ENCODE results near the gene OR4D1.

Gene OR4D1

DNA sequence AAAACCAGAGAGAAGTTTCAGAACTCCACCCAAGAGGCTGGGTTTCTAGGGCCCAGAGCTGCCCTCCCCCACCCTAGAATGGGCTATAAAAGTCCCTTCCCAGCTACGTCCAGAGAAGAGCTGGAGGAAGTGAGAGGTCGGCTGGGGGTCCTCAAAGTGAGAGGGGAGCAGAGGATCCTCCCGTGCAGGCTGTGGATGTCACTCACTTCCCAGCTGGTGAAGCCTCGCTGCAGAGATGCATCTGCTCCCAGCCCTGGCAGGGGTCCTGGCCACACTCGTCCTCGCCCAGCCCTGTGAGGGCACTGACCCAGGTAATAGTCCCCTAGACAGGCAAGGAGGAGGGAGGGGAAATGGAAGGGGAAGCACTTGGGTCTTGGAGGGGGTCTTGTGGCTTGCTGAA lies 44.4 kb downstream of the OR4D1 start, which contains the start of gene EPX:
Gene EPX (plus strand): TSS at position 115 of the 400 bp plus-strand sequence. CDS start 121 bp downstream, at position 236.
- in situ Hi-C loops (cut with MboI; ENCODE audit: low sequenced_read_pairs), result no loop called here

DNA sequence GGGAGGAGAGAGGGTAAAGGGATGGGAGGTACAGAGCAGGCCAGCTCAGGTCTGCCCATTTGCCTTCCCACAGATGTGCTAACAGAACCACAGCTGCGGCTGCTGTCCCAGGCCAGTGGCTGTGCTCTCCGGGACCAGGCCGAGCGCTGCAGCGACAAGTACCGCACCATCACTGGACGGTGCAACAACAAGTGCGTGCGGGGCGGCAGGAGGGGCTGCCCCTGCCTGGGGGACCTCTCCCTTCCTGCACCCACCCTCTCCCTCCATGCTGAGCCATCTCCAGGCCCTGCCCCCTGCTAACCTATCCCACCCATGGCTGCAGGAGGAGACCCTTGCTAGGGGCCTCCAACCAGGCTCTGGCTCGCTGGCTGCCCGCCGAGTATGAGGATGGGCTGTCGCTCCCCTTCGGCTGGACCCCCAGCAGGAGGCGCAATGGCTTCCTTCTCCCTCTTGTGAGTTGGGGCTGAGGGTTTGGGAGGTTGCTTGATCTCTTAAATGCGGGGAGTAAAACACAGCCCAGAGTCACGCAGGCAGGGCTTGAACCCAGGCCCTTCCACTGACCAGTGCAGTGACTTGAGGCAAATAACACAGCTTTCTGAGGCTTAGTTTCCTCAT lies 45.6 kb downstream of the OR4D1 start:
- in situ Hi-C loops (cut with MboI; ENCODE audit: low sequenced_read_pairs), result no loop called here

DNA sequence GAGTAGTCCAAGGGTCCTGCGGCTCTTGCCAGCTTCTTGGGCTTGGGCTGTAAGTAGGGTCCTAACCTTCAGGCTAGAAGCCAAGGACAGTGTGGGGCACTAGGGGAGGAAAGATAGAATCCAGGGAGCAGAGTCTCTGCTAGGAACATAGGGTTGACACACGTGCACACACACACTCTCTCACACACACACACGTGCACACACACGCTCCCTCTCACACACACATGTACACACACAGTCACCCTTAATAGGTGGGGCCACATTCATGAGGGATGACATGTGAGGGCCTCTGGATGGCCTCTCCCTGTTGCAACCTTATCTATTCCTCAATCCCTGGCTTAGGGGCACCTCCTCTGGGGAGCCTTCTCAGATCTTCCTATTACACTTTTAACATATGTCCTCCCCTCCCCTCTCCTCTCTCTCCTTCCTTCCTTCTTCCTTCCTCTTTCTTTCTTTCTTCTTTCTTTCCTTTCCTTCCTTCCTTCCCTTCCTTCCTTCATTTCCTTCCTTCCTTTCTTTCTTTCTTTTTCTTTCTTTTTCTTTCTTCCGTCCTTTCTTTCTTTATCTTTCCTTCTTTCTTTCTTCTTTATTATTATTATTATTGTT lies 47.4 kb downstream of the OR4D1 start:
- in situ Hi-C loops (cut with MboI; ENCODE audit: low sequenced_read_pairs), result no loop called here

DNA sequence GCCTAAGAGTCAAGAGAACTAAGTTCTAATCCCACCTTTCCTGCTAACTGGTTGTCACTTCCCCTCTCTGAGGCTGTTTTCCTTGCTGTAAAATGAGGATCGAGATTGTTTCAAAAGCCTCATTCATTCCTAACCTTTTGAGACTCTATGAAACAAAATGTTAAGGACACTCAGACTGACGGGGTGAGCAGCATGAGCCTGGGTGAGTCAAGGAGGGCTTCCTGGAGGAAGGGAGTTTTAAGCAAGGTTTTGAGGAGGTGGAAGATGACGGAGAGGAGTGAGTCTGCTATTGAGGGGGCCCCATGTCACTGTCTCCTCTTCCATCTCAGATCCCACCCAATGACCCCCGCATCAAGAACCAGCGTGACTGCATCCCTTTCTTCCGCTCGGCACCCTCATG lies 48.4 kb downstream of the OR4D1 start:
- in situ Hi-C loops (cut with MboI; ENCODE audit: low sequenced_read_pairs), result no loop called here

DNA sequence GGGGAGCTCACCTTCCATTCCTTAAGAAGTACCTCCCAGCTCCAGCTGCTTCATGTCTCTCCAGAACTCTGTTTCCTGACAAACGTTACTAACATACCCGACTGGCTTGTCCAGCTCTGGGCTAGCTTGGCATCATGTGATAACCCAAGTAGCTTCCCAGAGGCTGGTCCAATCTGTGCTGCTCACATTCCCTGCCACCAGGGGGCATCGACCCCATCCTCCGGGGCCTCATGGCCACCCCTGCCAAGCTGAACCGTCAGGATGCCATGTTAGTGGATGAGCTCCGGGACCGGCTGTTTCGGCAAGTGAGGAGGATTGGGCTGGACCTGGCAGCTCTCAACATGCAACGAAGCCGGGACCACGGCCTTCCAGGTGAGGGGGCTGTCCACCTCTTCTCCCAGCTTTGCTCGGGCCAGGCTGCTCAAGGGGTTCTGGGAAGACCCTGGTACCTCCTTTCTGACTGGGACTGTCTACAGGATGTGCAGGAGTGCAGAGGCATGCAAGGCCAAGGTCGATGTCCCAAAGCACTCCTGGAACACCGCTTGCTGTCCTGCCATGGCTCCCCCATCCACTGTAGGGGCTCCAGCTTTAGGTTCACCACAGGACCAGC lies 51.9 kb downstream of the OR4D1 start:
- in situ Hi-C loops (cut with MboI; ENCODE audit: low sequenced_read_pairs), result no loop called here

DNA sequence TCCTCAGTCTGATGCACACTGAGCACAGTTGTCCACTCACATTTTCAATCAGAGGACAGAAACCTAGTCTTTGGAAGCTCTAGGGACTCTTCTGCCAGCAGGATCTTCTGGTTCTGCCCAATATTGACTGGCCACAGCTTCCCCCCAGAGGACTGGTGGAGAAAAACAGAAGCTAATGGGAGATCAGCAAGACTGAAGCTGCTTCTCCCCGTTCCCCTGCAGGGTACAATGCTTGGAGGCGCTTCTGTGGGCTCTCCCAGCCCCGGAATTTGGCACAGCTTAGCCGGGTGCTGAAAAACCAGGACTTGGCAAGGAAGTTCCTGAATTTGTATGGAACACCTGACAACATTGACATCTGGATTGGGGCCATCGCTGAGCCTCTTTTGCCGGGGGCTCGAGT lies 54.7 kb downstream of the OR4D1 start:
- in situ Hi-C loops (cut with MboI; ENCODE audit: low sequenced_read_pairs), result no loop called here

DNA sequence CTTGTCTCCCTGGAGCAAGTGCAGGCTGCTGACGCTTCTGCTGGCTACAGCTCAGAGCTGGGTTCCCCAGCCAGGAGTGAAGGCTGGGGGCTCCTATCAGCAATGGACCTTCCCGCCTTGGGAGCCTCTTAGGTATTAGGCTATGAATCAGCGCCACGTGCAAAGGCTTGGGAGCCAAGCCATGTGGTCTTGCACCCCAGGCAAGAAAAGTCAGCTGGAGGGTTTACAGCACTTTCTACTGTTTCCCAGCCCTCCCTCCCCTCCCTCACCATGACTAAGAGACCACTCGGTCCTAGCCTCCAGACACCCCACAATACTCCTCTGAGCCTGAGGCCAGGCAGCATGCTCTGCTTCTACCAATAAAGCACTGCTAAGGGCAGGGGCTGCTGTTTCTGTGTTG lies 56.6 kb downstream of the OR4D1 start:
- in situ Hi-C loops (cut with MboI; ENCODE audit: low sequenced_read_pairs), result no loop called here

DNA sequence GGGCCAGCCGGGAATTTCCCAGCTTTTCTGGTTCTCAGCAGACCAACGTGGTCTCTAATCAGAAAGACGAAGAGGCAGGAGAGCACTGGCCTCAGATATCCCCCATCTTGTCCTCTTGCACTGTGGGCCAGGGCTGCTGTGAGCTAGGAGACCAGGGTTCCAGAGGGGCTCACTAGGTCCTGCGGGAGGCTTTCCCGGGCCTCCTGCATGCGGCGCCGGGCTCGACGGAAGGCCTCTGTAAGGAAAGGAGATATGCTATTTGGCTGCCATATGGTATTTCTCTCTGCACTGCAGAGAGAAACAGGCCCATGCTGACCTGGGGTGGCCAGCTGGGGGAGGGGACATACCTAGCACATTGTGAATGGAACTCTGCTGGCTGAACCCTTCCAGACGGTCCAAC lies 57.8 kb downstream of the OR4D1 start:
- in situ Hi-C loops (cut with MboI; ENCODE audit: low sequenced_read_pairs), result no loop called here

DNA sequence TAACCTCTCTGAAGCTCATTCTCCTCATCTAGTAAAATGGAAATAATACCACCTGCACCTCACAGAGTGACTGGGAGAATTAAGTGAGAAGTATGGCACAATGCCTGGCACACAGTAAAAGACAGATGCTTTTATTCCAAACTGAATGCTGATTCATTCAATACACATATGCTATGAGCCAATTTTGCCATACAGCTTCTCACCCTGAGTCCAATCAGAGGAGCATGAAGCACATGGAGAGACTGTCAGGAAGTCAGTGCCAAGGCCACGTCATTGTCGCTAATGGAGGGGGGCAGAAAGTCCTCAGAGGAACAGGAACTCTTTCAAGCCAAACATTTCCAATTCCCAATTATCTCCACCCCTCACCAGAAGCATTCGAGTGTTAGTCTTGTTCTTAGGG lies 59.3 kb downstream of the OR4D1 start:
- in situ Hi-C loops (cut with MboI; ENCODE audit: low sequenced_read_pairs), result no loop called here

DNA sequence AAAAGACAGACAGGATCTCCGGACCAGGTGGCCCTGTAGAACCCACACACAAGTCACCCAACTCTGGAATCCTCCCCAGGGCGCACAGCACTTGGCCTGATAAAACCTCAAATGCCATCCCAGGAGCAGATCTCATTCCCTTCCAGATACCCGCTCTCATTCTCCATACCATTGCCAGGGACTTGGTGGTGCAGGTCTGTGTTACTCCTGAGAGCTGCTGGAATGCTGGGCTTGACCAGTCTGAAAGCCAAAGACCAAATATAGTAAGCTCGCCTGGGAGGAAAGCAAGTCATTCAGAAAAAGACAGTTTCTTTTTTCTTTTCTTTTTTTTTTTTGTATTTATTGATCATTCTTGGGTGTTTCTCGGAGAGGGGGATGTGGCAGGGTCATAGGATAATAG lies 60.2 kb downstream of the OR4D1 start:
- in situ Hi-C loops (cut with MboI; ENCODE audit: low sequenced_read_pairs), result no loop called here
